Mesenchymal stem cell (in vitro differentiated cells and primary cell): ENCODE data around the gene SMIM44.

ENCODE experiments used
- DNase-seq: peaks from one replicate; pipeline ENCODE4 v3.0.0-alpha.2; 2013
- H2AFZ ChIP-seq: one replicate; pipeline ENCODE4 v1.6.1; 2013; ENCODE audit warnings: low read depth, mild to moderate bottlenecking, control low read depth, inconsistent platforms, low read length, moderate library complexity
- H2AK5ac ChIP-seq: 2 replicates; pipeline ENCODE4 v1.6.1; 2013; ENCODE audit warnings: low read length, moderate library complexity, mild to moderate bottlenecking, inconsistent platforms; ENCODE audit not compliant: severe bottlenecking
- H2BK120ac ChIP-seq: one replicate; pipeline ENCODE4 v1.6.1; 2013; ENCODE audit warnings: low read depth, mild to moderate bottlenecking, inconsistent platforms, low read length, moderate library complexity
- H2BK12ac ChIP-seq, 2 experiments: one replicate each; pipeline ENCODE4 v1.6.1; 2013; ENCODE audit warnings: inconsistent platforms in 2 of 2, low read length in 2 of 2, mild to moderate bottlenecking in 2 of 2, moderate library complexity in 2 of 2, control low read depth in 1 of 2
- H2BK15ac ChIP-seq: one replicate; pipeline ENCODE4 v1.6.1; 2013; ENCODE audit warnings: mild to moderate bottlenecking, low read depth, inconsistent platforms; ENCODE audit not compliant: poor library complexity, severe bottlenecking
- H2BK5ac ChIP-seq: 2 replicates; pipeline ENCODE4 v1.6.1; 2013; ENCODE audit warnings: low read depth, mild to moderate bottlenecking, low read length, control low read depth, inconsistent platforms; ENCODE audit not compliant: poor library complexity, severe bottlenecking
- H3K14ac ChIP-seq, 2 experiments: one replicate each; pipeline ENCODE4 v1.6.1; 2013; ENCODE audit warnings: inconsistent platforms in 2 of 2, low read length in 2 of 2, control low read depth in 1 of 2, mild to moderate bottlenecking in 1 of 2, moderate library complexity in 1 of 2
- H3K18ac ChIP-seq, 2 experiments: one replicate each; pipeline ENCODE4 v1.6.1; 2013; ENCODE audit warnings: inconsistent platforms in 2 of 2, low read length in 2 of 2, control low read depth in 1 of 2, low read depth in 1 of 2, mild to moderate bottlenecking in 1 of 2
- H3K23ac ChIP-seq, 2 experiments: one replicate each; pipeline ENCODE4 v1.6.1; 2013; ENCODE audit warnings: inconsistent platforms in 2 of 2, low read length in 2 of 2, mild to moderate bottlenecking in 2 of 2, moderate library complexity in 2 of 2, control low read depth in 1 of 2
- H3K27ac ChIP-seq: 2 replicates; pipeline ENCODE4 v1.5.1; 2013; ENCODE audit warnings: mild to moderate bottlenecking, moderate library complexity, low read length, control low read depth, inconsistent platforms; ENCODE audit not compliant: poor library complexity, severe bottlenecking
- H3K27me3 ChIP-seq, 2 experiments: 2 replicates each; pipeline versions ENCODE4 v1.6.1 to v1.7.0; 2013; ENCODE audit warnings: low read length in 2 of 2, mild to moderate bottlenecking in 2 of 2, moderate library complexity in 2 of 2, control low read depth in 1 of 2, inconsistent platforms in 1 of 2; ENCODE audit not compliant: control insufficient read depth in 1 of 2, insufficient read depth in 1 of 2
- H3K36me3 ChIP-seq, 2 experiments: 2 replicates each; pipeline versions ENCODE4 v1.6.1 to v1.7.0; 2013; ENCODE audit warnings: low read length in 2 of 2, control low read depth in 1 of 2, inconsistent platforms in 1 of 2, low read depth in 1 of 2, mild to moderate bottlenecking in 1 of 2; ENCODE audit not compliant: insufficient read depth in 2 of 2, control insufficient read depth in 1 of 2
- H3K4ac ChIP-seq, 2 experiments: one replicate each; pipeline ENCODE4 v1.6.1; 2013; ENCODE audit warnings: inconsistent platforms in 2 of 2, low read length in 2 of 2, mild to moderate bottlenecking in 2 of 2, moderate library complexity in 2 of 2, control low read depth in 1 of 2, low read depth in 1 of 2
- H3K4me1 ChIP-seq: 2 replicates; pipeline ENCODE4 v1.6.1; 2013; ENCODE audit warnings: low read depth, low read length, control low read depth; ENCODE audit not compliant: control insufficient read depth, insufficient read depth
- H3K4me2 ChIP-seq: 2 replicates; pipeline ENCODE4 v1.6.1; 2013; ENCODE audit warnings: low read length, mild to moderate bottlenecking, inconsistent platforms; ENCODE audit not compliant: poor library complexity, severe bottlenecking
- H3K4me3 ChIP-seq, 2 experiments: 2 replicates each; pipeline versions ENCODE4 v1.5.1 to v1.7.0; 2013; ENCODE audit warnings: low read length in 2 of 2, mild to moderate bottlenecking in 2 of 2, control low read depth in 1 of 2, low read depth in 1 of 2; ENCODE audit not compliant: insufficient read depth in 1 of 2
- H3K79me1 ChIP-seq: replicated peaks from 2 replicates; pipeline ENCODE4 v1.6.1; 2013; ENCODE audit warnings: mild to moderate bottlenecking, control low read depth, low read length, inconsistent platforms; ENCODE audit not compliant: poor library complexity, severe bottlenecking
- H3K9ac ChIP-seq: 2 replicates; pipeline ENCODE4 v1.7.0; 2013; ENCODE audit warnings: mild to moderate bottlenecking, low read length, moderate library complexity
- H3K9me3 ChIP-seq: 2 replicates; pipeline ENCODE4 v1.7.0; 2013; ENCODE audit warnings: mild to moderate bottlenecking, low read length; ENCODE audit not compliant: control insufficient read depth
- H4K8ac ChIP-seq: one replicate; pipeline ENCODE4 v1.6.1; 2013; ENCODE audit warnings: inconsistent platforms, mild to moderate bottlenecking, low read length, moderate library complexity
- H4K91ac ChIP-seq: one replicate; pipeline ENCODE4 v1.6.1; 2013; ENCODE audit warnings: mild to moderate bottlenecking, low read length, inconsistent platforms
- WGBS: methylation state at CpG from one replicate; pipeline ENCODE4 v1.1.7; 2013; ENCODE audit warnings: mixed read lengths; 5-methylcytosine and 5-hydroxymethylcytosine counted together

SMIM44 gene

GRCh38 chr19:3513229-3514140 is 30.2 kb upstream of the SMIM44 start:
- Histone ChIP-seq H3K4me2 (no peak overlapping the region), H3K4me3 (no peak overlapping the region), H3K18ac (no peak overlapping the region), H2BK12ac (no peak overlapping the region), H3K4me1 (peaks cover 63% of the 10 kb centered on the region), H3K36me3 (peaks cover 19 to 77% of the 10 kb centered on the region in 2 experiments), H3K9ac (no peak overlapping the region), H3K27ac (no peak overlapping the region), H4K8ac (no peak overlapping the region), H2AK5ac (no peak overlapping the region), H3K14ac (no peak overlapping the region), H3K79me1 (peaks cover 7% of the 10 kb centered on the region), H3K23ac (no peak overlapping the region), H2AFZ (no peak overlapping the region), H3K27me3 (no peaks in the 10 kb centered on the region), H3K9me3 (no peaks in the 10 kb centered on the region), H2BK15ac (peak overlapping the region; percentile 6), H4K91ac (no peak overlapping the region), H2BK5ac (no peak overlapping the region), H3K4ac (no peak overlapping the region), H2BK120ac (no peak overlapping the region)
- 91% methylated on average over 23 of the region's 23 CpGs for WGBS
- DNase-seq: no peak

GRCh38 chr19:3512562-3513228 is 29.5 kb upstream of the SMIM44 start:
- Histone ChIP-seq H2BK12ac (no peak overlapping the region), H3K4me3 (no peak overlapping the region), H2BK120ac (no peak overlapping the region), H3K23ac (no peak overlapping the region), H2BK5ac (no peak overlapping the region), H2AK5ac (no peak overlapping the region), H3K4me1 (peaks cover 64% of the 10 kb centered on the region), H3K79me1 (peaks cover 4% of the 10 kb centered on the region), H3K36me3 (peaks cover 19 to 77% of the 10 kb centered on the region in 2 experiments), H3K14ac (no peak overlapping the region), H3K4ac (no peak overlapping the region), H3K18ac (no peak overlapping the region), H4K8ac (no peak overlapping the region), H2AFZ (no peak overlapping the region), H3K9ac (no peak overlapping the region), H3K9me3 (no peaks in the 10 kb centered on the region), H3K27me3 (no peaks in the 10 kb centered on the region), H4K91ac (no peak overlapping the region), H3K27ac (no peak overlapping the region), H3K4me2 (no peak overlapping the region), H2BK15ac (peak overlapping the region; percentile 6)
- WGBS: 98% methylated on average over 17 of the region's 17 CpGs
- no peak for DNase-seq

- H3K14ac ChIP-seq: peak overlapping the region in 1 of 2 experiments; percentile 38
- H2BK15ac ChIP-seq: no peak overlapping the region
- H3K9ac ChIP-seq: no peak overlapping the region
- H3K4me3 ChIP-seq: no peak overlapping the region
- H2AK5ac ChIP-seq: no peak overlapping the region
- H3K4me1 ChIP-seq: peaks cover 66% of the 10 kb centered on the region
- whole genome bisulfite sequencing: 93% methylated on average over 24 of the region's 26 CpGs
- DNase-seq: no peak
- H3K9me3 ChIP-seq: no peaks in the 10 kb centered on the region
- no peak overlapping the region for H3K18ac ChIP-seq
- no peak overlapping the region for H3K4me2 ChIP-seq
- H3K27ac ChIP-seq: no peak overlapping the region
- no peak overlapping the region for H2BK12ac ChIP-seq
- peaks cover 19 to 72% of the 10 kb centered on the region in 2 experiments for H3K36me3 ChIP-seq
- no peak overlapping the region for H2AFZ ChIP-seq
- H2BK120ac ChIP-seq: no peak overlapping the region
- H3K4ac ChIP-seq: no peak overlapping the region
- H3K79me1 ChIP-seq: peaks cover 4% of the 10 kb centered on the region
- H3K23ac ChIP-seq: no peak overlapping the region
- H2BK5ac ChIP-seq: no peak overlapping the region
- no peaks in the 10 kb centered on the region for H3K27me3 ChIP-seq
- no peak overlapping the region for H4K8ac ChIP-seq
- H4K91ac ChIP-seq: no peak overlapping the region
Measured at GRCh38 chr19:3511506-3512251, 28.4 kb upstream of the SMIM44 start.

GRCh38 chr19:3510727-3511126 is 27.5 kb upstream of the SMIM44 start:
- no peak overlapping the region for H4K8ac ChIP-seq
- H3K18ac ChIP-seq: no peak overlapping the region
- no peak overlapping the region for H2BK12ac ChIP-seq
- peaks cover 4% of the 10 kb centered on the region for H3K79me1 ChIP-seq
- no peak overlapping the region for H3K14ac ChIP-seq
- no peak overlapping the region for H2AK5ac ChIP-seq
- no peak overlapping the region for H2AFZ ChIP-seq
- 94% methylated on average over 22 of the region's 22 CpGs for WGBS
- no peaks in the 10 kb centered on the region for H3K9me3 ChIP-seq
- no peak overlapping the region for H2BK120ac ChIP-seq
- H2BK15ac ChIP-seq: no peak overlapping the region
- peaks cover 61% of the 10 kb centered on the region for H3K4me1 ChIP-seq
- no peak overlapping the region for H3K4me3 ChIP-seq
- H2BK5ac ChIP-seq: no peak overlapping the region
- DNase-seq: no peak
- H3K9ac ChIP-seq: no peak overlapping the region
- H3K27ac ChIP-seq: no peak overlapping the region
- peaks cover 19 to 65% of the 10 kb centered on the region in 2 experiments for H3K36me3 ChIP-seq
- no peak overlapping the region for H3K4ac ChIP-seq
- H3K4me2 ChIP-seq: no peak overlapping the region
- no peak overlapping the region for H4K91ac ChIP-seq
- no peak overlapping the region for H3K23ac ChIP-seq
- no peaks in the 10 kb centered on the region for H3K27me3 ChIP-seq
